Upper lobe of left lung (tissue), 6 donors: ENCODE data around the gene ACAA2. TPM values are rescaled to one million over a fixed set of nuclear protein-coding genes. Genes with fewer than 3 reads are reported as not detected.
A peak's percentile ranks its signal among the peaks of the same experiment; 100 is the strongest.

ENCODE experiments used
- ATAC-seq, 2 donors: fragments of 200-7000 bp; cut with Tn5 transposase; one replicate each; pipeline ENCODE4 v1.9.1; 2022; ENCODE audit warnings: mild to moderate bottlenecking in 2 of 2, moderate library complexity in 2 of 2; ENCODE audit not compliant: low FRiP score in 2 of 2
- DNase-seq, 2 donors: peaks; one replicate each; pipeline ENCODE4 v3.0.0-alpha.2; 2019 to 2020
- H3K27ac ChIP-seq, 4 donors: fragments of 200-600 bp; sonication (generic); one replicate each; pipeline ENCODE4 v1.5.1; 2016 to 2019
- H3K27me3 ChIP-seq, 4 donors: fragments of 200-600 bp; sonication (generic); one replicate each; pipeline ENCODE4 v1.5.1; 2017 to 2019
- H3K36me3 ChIP-seq, 4 donors: fragments of 200-600 bp; sonication (generic); one replicate each; pipeline ENCODE4 v1.5.1; 2016 to 2019
- H3K4me1 ChIP-seq, 4 donors: fragments of 200-600 bp; sonication (generic); one replicate each; pipeline ENCODE4 v1.5.1; 2018 to 2019
- H3K4me3 ChIP-seq, 4 donors: fragments of 200-600 bp; sonication (generic); one replicate each; pipeline ENCODE4 v1.5.1; 2017 to 2019; ENCODE audit warnings: mild to moderate bottlenecking in 2 of 4, moderate library complexity in 1 of 4
- H3K9me3 ChIP-seq, 4 donors: fragments of 200-600 bp; sonication (generic); one replicate each; pipeline ENCODE4 v1.5.1; 2018 to 2019
- CTCF ChIP-seq, 6 experiments: fragments of 450-650 bp in 4 of 6; fragments of 200-600 bp in 2 of 6; sonication (generic) in 2 of 6; IDR thresholded peaks; one replicate each; pipeline ENCODE4 v1.5.1; 2016 to 2019; ENCODE audit warnings: antibody characterized with exemption in 6 of 6
- EP300 ChIP-seq, 4 donors: sonication (generic); formaldehyde crosslinking; IDR thresholded peaks; one replicate each; pipeline ENCODE4 v1.5.1; 2017; ENCODE audit warnings: antibody characterized with exemption in 4 of 4, control low read depth in 2 of 4
- POLR2A ChIP-seq, 4 donors: fragments of 450-650 bp; IDR thresholded peaks; one replicate each; pipeline ENCODE4 v1.5.1; 2016 to 2017; ENCODE audit warnings: antibody characterized with exemption in 4 of 4, mild to moderate bottlenecking in 2 of 4
- POLR2AphosphoS5 ChIP-seq, 2 donors: sonication (generic); formaldehyde crosslinking; IDR thresholded peaks; one replicate each; pipeline ENCODE4 v1.5.1; 2017; ENCODE audit warnings: antibody characterized with exemption in 2 of 2
- WGBS, 2 donors: methylation state at CpG; one replicate each; pipeline ENCODE4 v1.1.5; 2017 to 2018; 5-methylcytosine and 5-hydroxymethylcytosine counted together
- total RNA-seq, 6 donors: library from RNA; depleted of rRNA in 4 of 6; stranded (reverse); fragments of >200 nt in 4 of 6; gene quantifications; one replicate each; pipeline versions ENCODE4 v1.1.0 to v1.2.1, GENCODE V29; 2016 to 2021
- donor health status: DM: no; HTN: no; CAD: no; lungs with moderate emphysema.
- donor health status: DM: no; HTN: yes; CAD: no; lungs with severe emphysema.

ACAA2 gene
- total RNA-seq, 6 donors from 2014 or later: 23.7 to 93.9 (median 69.8) TPM

DNA sequence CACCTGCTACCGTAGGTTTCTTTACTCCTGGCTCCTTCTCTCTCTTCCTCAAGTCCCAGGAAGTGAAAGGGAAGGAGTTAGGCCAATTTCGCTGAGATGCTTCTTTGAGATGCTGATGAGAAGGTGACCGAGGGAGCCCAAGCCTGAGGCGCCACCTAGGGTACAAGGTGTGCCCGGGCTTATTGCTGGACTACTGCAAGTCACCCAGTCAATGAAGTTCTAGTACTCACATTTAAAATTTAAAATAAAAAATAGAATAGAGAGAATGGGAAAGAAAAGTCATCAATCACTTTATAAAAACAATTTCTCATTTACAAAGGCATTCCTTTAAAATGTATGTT, 45.3 kb downstream of the ACAA2 start:
- 30 to 49% methylated on average over 5 of the region's 5 CpGs for WGBS, 2 donors
- DNase-seq (peak in 1 of 2 donors; percentile 57), ATAC-seq (peak in 1 of 2 donors; percentile 47)
- no peak overlapping the region for H3K27ac ChIP-seq
- no peak overlapping the region for H3K4me3 ChIP-seq
- no peaks in the 10 kb centered on the region for H3K36me3 ChIP-seq
- H3K27me3 ChIP-seq: no peaks in the 10 kb centered on the region
- no peaks in the 10 kb centered on the region for H3K9me3 ChIP-seq
- no peaks in the 10 kb centered on the region for H3K4me1 ChIP-seq
- peak in 5 of 6 experiments; percentile 20 to 34 (median 22) for TF ChIP-seq CTCF (IDR thresholded peaks at IDR 0.05)
- no peak for TF ChIP-seq POLR2AphosphoS5 (IDR thresholded peaks at IDR 0.05)
- TF ChIP-seq POLR2A (IDR thresholded peaks at IDR 0.05): no peak

DNA sequence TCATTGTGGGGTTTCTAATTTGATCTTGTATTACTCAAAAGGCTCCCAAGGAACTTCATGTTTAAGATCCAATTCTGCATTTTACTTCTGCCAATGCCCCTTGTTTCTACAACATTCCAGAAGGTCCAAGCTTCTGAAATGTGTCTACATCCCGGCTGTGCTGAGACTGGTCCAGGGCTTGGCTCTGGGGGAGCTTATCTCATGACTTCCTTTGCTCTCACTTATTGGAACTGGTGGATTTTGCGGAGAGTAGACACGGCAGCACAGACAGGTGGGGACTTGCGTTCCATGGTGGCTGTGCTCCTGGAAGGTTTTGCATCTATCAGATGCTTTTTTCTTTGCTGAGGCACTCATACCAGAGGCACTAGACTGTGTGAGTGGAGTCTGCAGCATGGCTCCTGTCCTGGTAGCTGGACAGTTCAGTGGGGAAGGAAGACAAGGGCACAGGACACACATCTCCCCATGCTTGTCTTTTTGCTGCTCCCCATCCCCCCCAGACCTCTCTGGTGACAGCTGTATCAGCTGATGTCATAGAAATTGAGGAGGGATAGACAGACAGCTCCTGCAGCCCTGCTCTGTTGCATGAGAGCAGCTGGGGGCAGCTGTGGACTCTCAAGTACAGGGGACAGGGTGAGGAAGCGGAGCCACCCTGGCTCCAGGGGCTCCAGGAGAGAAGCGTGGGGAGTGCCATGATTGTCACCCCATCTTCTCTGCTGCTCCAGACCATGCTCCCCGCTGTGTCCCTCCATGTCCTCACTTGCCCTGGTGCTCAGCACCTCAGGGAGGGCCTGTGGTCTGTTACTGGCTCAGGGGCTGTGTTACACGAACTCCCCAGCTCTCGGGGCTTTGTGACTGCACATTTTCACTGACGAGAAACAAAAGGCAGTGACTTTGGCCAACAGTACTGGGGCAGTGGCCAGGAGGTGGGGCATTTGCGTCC, 46.0 kb downstream of the ACAA2 start:
- TF ChIP-seq EP300 (IDR thresholded peaks at IDR 0.05): no peak
- TF ChIP-seq POLR2A (IDR thresholded peaks at IDR 0.05): no peak
- no peak for TF ChIP-seq POLR2AphosphoS5 (IDR thresholded peaks at IDR 0.05)
- no peak for TF ChIP-seq CTCF (IDR thresholded peaks at IDR 0.05)
- no peaks in the 10 kb centered on the region for H3K27me3 ChIP-seq
- no peaks in the 10 kb centered on the region for H3K4me1 ChIP-seq
- H3K9me3 ChIP-seq: no peaks in the 10 kb centered on the region
- H3K27ac ChIP-seq: no peak overlapping the region
- ATAC-seq (peak in 1 of 2 donors; percentile 10), DNase-seq (no peak)
- 85 to 86% methylated on average over 10 to 11 of the region's 11 CpGs for WGBS, 2 donors
- H3K36me3 ChIP-seq: no peaks in the 10 kb centered on the region
- no peak overlapping the region for H3K4me3 ChIP-seq

- ATAC-seq: no peak
- H3K4me3 ChIP-seq: no peak overlapping the region
These were observed 46.7 kb downstream of the ACAA2 start for GRCh38 chr18:49766646-49767045.

DNA sequence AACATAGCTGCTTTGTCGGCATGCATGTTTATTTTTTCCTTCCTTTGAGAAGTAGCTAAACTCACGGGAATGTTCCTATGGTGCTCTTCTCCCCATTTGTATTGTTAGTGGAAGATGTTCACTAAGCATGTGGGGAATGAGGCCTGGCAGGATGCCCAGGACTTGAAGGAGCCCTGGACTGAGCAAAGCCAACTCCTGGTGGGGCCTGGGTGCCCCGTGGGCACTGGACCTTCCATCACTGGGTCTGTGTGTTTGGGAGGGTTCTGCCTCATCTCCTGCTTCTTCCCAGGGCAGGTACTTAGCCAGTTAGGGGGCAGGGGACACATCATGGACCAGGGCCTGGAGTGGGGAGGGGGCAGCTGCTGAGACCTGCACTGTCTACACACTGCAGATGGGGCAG, 49.3 kb downstream of the ACAA2 start:
- Histone ChIP-seq H3K4me3 (no peak overlapping the region), H3K27ac (no peak overlapping the region), H3K9me3 (no peaks in the 10 kb centered on the region), H3K27me3 (no peaks in the 10 kb centered on the region), H3K36me3 (no peaks in the 10 kb centered on the region), H3K4me1 (no peaks in the 10 kb centered on the region)
- 21 to 35% methylated on average over 3 of the region's 3 CpGs for WGBS, 2 donors
- DNase-seq: peak in 1 of 2 donors; percentile 52
- no peak for TF ChIP-seq EP300 (IDR thresholded peaks at IDR 0.05)
- TF ChIP-seq POLR2AphosphoS5 (IDR thresholded peaks at IDR 0.05): no peak
- TF ChIP-seq CTCF (IDR thresholded peaks at IDR 0.05): no peak
- TF ChIP-seq POLR2A (IDR thresholded peaks at IDR 0.05): no peak
- peak in 1 of 2 donors; percentile 23 for ATAC-seq

More at GRCh38 chr18:49766646-49767045, 46.7 kb downstream of the ACAA2 start:
- 90 to 91% methylated on average over 4 of the region's 4 CpGs for WGBS, 2 donors
- Histone ChIP-seq H3K4me1 (no peaks in the 10 kb centered on the region), H3K27me3 (no peaks in the 10 kb centered on the region), H3K27ac (no peak overlapping the region), H3K36me3 (no peaks in the 10 kb centered on the region), H3K9me3 (no peaks in the 10 kb centered on the region)
- DNase-seq: no peak
- TF ChIP-seq CTCF (IDR thresholded peaks at IDR 0.05): no peak
- no peak for TF ChIP-seq POLR2AphosphoS5 (IDR thresholded peaks at IDR 0.05)
- TF ChIP-seq POLR2A (IDR thresholded peaks at IDR 0.05): no peak
- no peak for TF ChIP-seq EP300 (IDR thresholded peaks at IDR 0.05)
